Suppressor macrophage (primary cell): ENCODE measurements around the gene GABRR1.

ENCODE experiments used
- DNase-seq, 4 experiments: peaks; one replicate each; pipeline ENCODE4 v3.0.0-alpha.2; 2020 to 2022

Gene GABRR1

GRCh38 chr6:89215391-89215790 lies 1.8 kb downstream of the GABRR1 start:
- DNase-seq = peak in 1 of 4 experiments; percentile 14

- DNase-seq = no peak
Observed at GRCh38 chr6:89214197-89214596, 3.0 kb downstream of the GABRR1 start.

GRCh38 chr6:89212472-89212871 lies 4.7 kb downstream of the GABRR1 start:
- no peak for DNase-seq

- DNase-seq = no peak
Observed at GRCh38 chr6:89209457-89209856, 7.7 kb downstream of the GABRR1 start.

GRCh38 chr6:89208551-89208950 lies 8.6 kb downstream of the GABRR1 start:
- DNase-seq = peak in 2 of 4 experiments; percentile 12 to 16

- no peak for DNase-seq
Observed at GRCh38 chr6:89205819-89206218, 11.3 kb downstream of the GABRR1 start.

GRCh38 chr6:89204096-89204495 lies 13.1 kb downstream of the GABRR1 start:
- DNase-seq = no peak

- no peak for DNase-seq
Observed at GRCh38 chr6:89200706-89201215, 16.4 kb downstream of the GABRR1 start.

- DNase-seq = no peak
Observed at GRCh38 chr6:89199579-89199978, 17.6 kb downstream of the GABRR1 start.

- DNase-seq = no peak
Observed at GRCh38 chr6:89198235-89198634, 18.9 kb downstream of the GABRR1 start.

GRCh38 chr6:89197141-89197540 lies 20.0 kb downstream of the GABRR1 start:
- no peak for DNase-seq

GRCh38 chr6:89194559-89194958 lies 22.6 kb downstream of the GABRR1 start:
- DNase-seq = no peak

GRCh38 chr6:89190741-89191140 lies 26.4 kb downstream of the GABRR1 start:
- no peak for DNase-seq

- no peak for DNase-seq
Observed at GRCh38 chr6:89187504-89187903, 29.7 kb downstream of the GABRR1 start.

- DNase-seq = no peak
Observed at GRCh38 chr6:89186762-89187161, 30.4 kb downstream of the GABRR1 start.

GRCh38 chr6:89184344-89184743 lies 32.8 kb downstream of the GABRR1 start:
- no peak for DNase-seq

- no peak for DNase-seq
Observed at GRCh38 chr6:89183294-89183693, 33.9 kb downstream of the GABRR1 start.

- no peak for DNase-seq
Observed at GRCh38 chr6:89180971-89181370, 36.2 kb downstream of the GABRR1 start.

GRCh38 chr6:89180112-89180511 lies 37.0 kb downstream of the GABRR1 start:
- no peak for DNase-seq

- no peak for DNase-seq
Observed at GRCh38 chr6:89173634-89174033, 43.5 kb downstream of the GABRR1 start.

GRCh38 chr6:89172131-89172530 lies 45.0 kb downstream of the GABRR1 start:
- DNase-seq = no peak

- no peak for DNase-seq
Observed at GRCh38 chr6:89162047-89162371, 55.1 kb downstream of the GABRR1 start.

GRCh38 chr6:89161326-89162046 lies 55.7 kb downstream of the GABRR1 start:
- no peak for DNase-seq

- no peak for DNase-seq
Observed at GRCh38 chr6:89160331-89161092, 56.6 kb downstream of the GABRR1 start.
